GM12874 (cell line): Measurements from ENCODE around the gene UMPS.

Experiments used
- CTCF ChIP-seq: IDR thresholded peaks from 2 replicates; pipeline ENCODE4 v1.5.1; 2011; ENCODE audit warnings: low read depth, mild to moderate bottlenecking, control low read depth, low read length, moderate library complexity; ENCODE audit not compliant: insufficient read depth

The UMPS gene

GRCh38 chr3:124748560-124749198, 18.4 kb downstream of the UMPS start:
- TF ChIP-seq CTCF, result no peak

- TF ChIP-seq CTCF, result no peak
Observed at GRCh38 chr3:124751501-124751900, 21.2 kb downstream of the UMPS start.

DNA sequence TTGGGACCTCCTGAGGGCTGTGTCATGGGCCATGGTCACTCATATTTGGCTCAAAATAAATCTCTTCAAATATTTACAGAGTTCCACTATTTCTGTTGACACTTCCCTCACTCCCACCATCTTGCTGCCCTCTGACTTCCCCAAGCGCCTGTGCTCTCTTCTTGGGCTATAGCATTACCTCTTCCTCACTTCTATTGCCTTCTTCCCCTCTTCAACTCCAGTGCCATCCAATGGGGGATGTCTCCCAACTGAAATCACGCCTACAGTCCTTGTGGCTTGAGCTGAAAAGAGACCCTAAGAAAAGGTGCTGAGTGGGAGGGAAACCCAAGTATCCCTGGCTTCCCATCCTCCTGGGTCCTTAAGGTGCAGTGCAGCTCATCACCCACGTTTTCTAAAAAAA, 21.8 kb downstream of the UMPS start:
- no peak for TF ChIP-seq CTCF

DNA sequence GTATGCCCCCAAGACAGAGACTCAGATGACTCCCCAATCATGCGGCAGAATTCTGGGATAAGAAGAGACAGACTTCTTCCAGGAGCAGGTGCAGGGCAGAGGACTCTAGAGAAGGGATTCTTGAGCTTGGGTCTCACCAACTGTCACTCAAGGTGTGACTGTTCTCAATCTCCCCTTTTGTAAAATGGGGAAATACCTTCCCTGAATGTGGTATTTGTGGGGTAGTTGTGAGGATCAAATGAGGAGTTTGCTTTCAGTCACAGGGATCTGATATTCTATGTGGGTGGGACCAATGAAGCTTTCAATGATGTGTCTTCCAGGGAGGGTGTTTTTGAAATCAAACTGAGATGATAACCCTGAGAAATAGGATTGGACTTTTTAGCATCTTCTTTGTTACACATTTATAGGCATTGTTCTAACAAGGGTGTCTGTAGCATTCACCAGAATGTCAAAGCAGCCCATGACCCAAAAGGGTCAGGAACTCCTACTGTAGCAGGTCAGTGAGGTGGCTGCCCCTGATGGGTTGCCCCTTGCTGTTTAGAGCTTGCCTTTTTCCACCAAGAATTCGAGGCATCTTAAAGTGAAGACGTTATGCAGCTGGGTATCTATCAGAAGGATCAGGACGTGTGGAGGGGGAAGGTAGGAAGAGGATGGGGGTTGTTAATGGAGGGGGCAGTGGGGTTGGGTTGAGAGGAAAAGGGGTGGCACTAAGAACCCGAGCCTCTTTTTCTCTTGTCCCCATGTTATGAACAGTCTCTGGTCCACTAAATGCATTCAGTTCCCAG, 28.8 kb downstream of the UMPS start:
- TF ChIP-seq CTCF, result no peak

GRCh38 chr3:124759666-124760401, 29.6 kb downstream of the UMPS start:
- no peak for TF ChIP-seq CTCF

- TF ChIP-seq CTCF, result no peak
Observed at GRCh38 chr3:124760601-124761000, 30.3 kb downstream of the UMPS start.

- TF ChIP-seq CTCF, result peak; percentile 94
Observed at GRCh38 chr3:124761250-124761796, 31.1 kb downstream of the UMPS start.
